ENCODE measurements around the gene DISC1.

DISC1 gene

GRCh38 chr1:231743966-231744365, 117.4 kb downstream of the DISC1 start:
- H3K4me3 ChIP-seq (ENCODE audit: insufficient read depth, low read length, poor library complexity, severe bottlenecking) = no peak overlapping the region
- no peaks in the 10 kb centered on the region for H3K36me3 ChIP-seq (ENCODE audit: low read length)
- no peak overlapping the region for H3K4me2 ChIP-seq (ENCODE audit: low read depth, low read length, poor library complexity, severe bottlenecking)
- H3K79me2 ChIP-seq (ENCODE audit: insufficient read depth, low read length) = no peaks in the 10 kb centered on the region
- H3K9ac ChIP-seq (ENCODE audit: low read length) = no peak overlapping the region
- no peak for TF ChIP-seq EZH2phosphoT487 (conservative IDR thresholded peaks at IDR 0.05; ENCODE audit: low read length)
- TF ChIP-seq CTCF (IDR thresholded peaks at IDR 0.05; ENCODE audit: insufficient read depth, low read length, poor library complexity, severe bottlenecking) = no peak
- no peak overlapping the region for H3K27ac ChIP-seq (ENCODE audit: low read depth, low read length)
- no peaks in the 10 kb centered on the region for H3F3A ChIP-seq (ENCODE audit: insufficient read depth)
- no peaks in the 10 kb centered on the region for H3K9me3 ChIP-seq (ENCODE audit: insufficient read depth, low read length)
- no peaks in the 10 kb centered on the region for H4K20me1 ChIP-seq (ENCODE audit: low read depth, low read length)
- H2AFZ ChIP-seq (ENCODE audit: low read depth, low read length, severe bottlenecking) = no peak overlapping the region
- H3K9me2 ChIP-seq (replicated peaks; ENCODE audit: insufficient read depth, low read length) = no peaks in the 10 kb centered on the region
- H3K27me3 ChIP-seq (ENCODE audit: low read length) = no peaks in the 10 kb centered on the region

GRCh38 chr1:231748760-231749415, 122.3 kb downstream of the DISC1 start:
- Histone ChIP-seq H3K27me3 (ENCODE audit: low read length) (no peaks in the 10 kb centered on the region), H2AFZ (ENCODE audit: low read depth, low read length, severe bottlenecking) (no peak overlapping the region), H3K79me2 (ENCODE audit: insufficient read depth, low read length) (no peaks in the 10 kb centered on the region), H3K9me3 (ENCODE audit: insufficient read depth, low read length) (no peaks in the 10 kb centered on the region), H3K4me3 (ENCODE audit: insufficient read depth, low read length, poor library complexity, severe bottlenecking) (no peak overlapping the region), H3K27ac (ENCODE audit: low read depth, low read length) (no peak overlapping the region), H3F3A (ENCODE audit: insufficient read depth) (no peaks in the 10 kb centered on the region), H3K9me2 (replicated peaks; ENCODE audit: insufficient read depth, low read length) (no peaks in the 10 kb centered on the region), H3K9ac (ENCODE audit: low read length) (no peak overlapping the region), H3K4me2 (ENCODE audit: low read depth, low read length, poor library complexity, severe bottlenecking) (no peak overlapping the region), H3K36me3 (ENCODE audit: low read length) (no peaks in the 10 kb centered on the region), H4K20me1 (ENCODE audit: low read depth, low read length) (no peaks in the 10 kb centered on the region)
- TF ChIP-seq CTCF (IDR thresholded peaks at IDR 0.05; ENCODE audit: insufficient read depth, low read length, poor library complexity, severe bottlenecking) (no peak), EZH2phosphoT487 (conservative IDR thresholded peaks at IDR 0.05; ENCODE audit: low read length) (no peak)

- no peaks in the 10 kb centered on the region for H3F3A ChIP-seq (ENCODE audit: insufficient read depth)
- no peaks in the 10 kb centered on the region for H3K36me3 ChIP-seq (ENCODE audit: low read length)
- no peak overlapping the region for H3K27ac ChIP-seq (ENCODE audit: low read depth, low read length)
- no peaks in the 10 kb centered on the region for H4K20me1 ChIP-seq (ENCODE audit: low read depth, low read length)
- no peaks in the 10 kb centered on the region for H3K79me2 ChIP-seq (ENCODE audit: insufficient read depth, low read length)
- H2AFZ ChIP-seq (ENCODE audit: low read depth, low read length, severe bottlenecking) = no peak overlapping the region
- H3K9me2 ChIP-seq (replicated peaks; ENCODE audit: insufficient read depth, low read length) = no peaks in the 10 kb centered on the region
- no peaks in the 10 kb centered on the region for H3K27me3 ChIP-seq (ENCODE audit: low read length)
- H3K4me2 ChIP-seq (ENCODE audit: low read depth, low read length, poor library complexity, severe bottlenecking) = no peak overlapping the region
- no peaks in the 10 kb centered on the region for H3K9me3 ChIP-seq (ENCODE audit: insufficient read depth, low read length)
- H3K4me3 ChIP-seq (ENCODE audit: insufficient read depth, low read length, poor library complexity, severe bottlenecking) = no peak overlapping the region
- TF ChIP-seq EZH2phosphoT487 (conservative IDR thresholded peaks at IDR 0.05; ENCODE audit: low read length) (no peak), CTCF (IDR thresholded peaks at IDR 0.05; ENCODE audit: insufficient read depth, low read length, poor library complexity, severe bottlenecking) (no peak)
- H3K9ac ChIP-seq (ENCODE audit: low read length) = no peak overlapping the region
Observed at GRCh38 chr1:231750296-231750695, 123.7 kb downstream of the DISC1 start.
